ENCODE results near the gene JOSD2.
"Not testable (repeated sequence)": the region's sequence is repeated elsewhere in the genome, so short reads cannot be mapped to it uniquely, and the experiment has no call there.

Gene JOSD2

GRCh38 chr19:50546527-50547221, 35.7 kb upstream of the JOSD2 start:
- no peak for ATAC-seq
- no peak for DNase-seq

GRCh38 chr19:50542943-50543342, 32.0 kb upstream of the JOSD2 start:
- DNase-seq, result no peak
- no peak for ATAC-seq

GRCh38 chr19:50537769-50538230, 26.8 kb upstream of the JOSD2 start:
- DNase-seq, result peak; percentile 84
- ATAC-seq, result peak; percentile 66

GRCh38 chr19:50537306-50537685, 26.3 kb upstream of the JOSD2 start:
- DNase-seq (no peak), ATAC-seq (no peak)

- no peak for DNase-seq
- ATAC-seq, result no peak
Observed at GRCh38 chr19:50536662-50537305, 25.8 kb upstream of the JOSD2 start.

- ATAC-seq (no peak), DNase-seq (no peak)
Observed at GRCh38 chr19:50535672-50536187, 24.7 kb upstream of the JOSD2 start.

- ATAC-seq, result peak; percentile 16
- DNase-seq, result no peak
Observed at GRCh38 chr19:50534478-50534877, 23.5 kb upstream of the JOSD2 start.

GRCh38 chr19:50532952-50533351, 22.0 kb upstream of the JOSD2 start:
- ATAC-seq (no peak), DNase-seq (no peak)

- DNase-seq (no peak), ATAC-seq (no peak)
Observed at GRCh38 chr19:50531171-50531612, 20.2 kb upstream of the JOSD2 start.

- not testable (repeated sequence) for DNase-seq, ATAC-seq
Observed at GRCh38 chr19:50528052-50528451, 17.1 kb upstream of the JOSD2 start.

- ATAC-seq (no peak), DNase-seq (no peak)
Observed at GRCh38 chr19:50522881-50523280, 11.9 kb upstream of the JOSD2 start.

GRCh38 chr19:50520822-50521465, 10.0 kb upstream of the JOSD2 start:
- no peak for DNase-seq
- no peak for ATAC-seq

- DNase-seq, result no peak
- ATAC-seq, result no peak
Observed at GRCh38 chr19:50519006-50519575, 8.1 kb upstream of the JOSD2 start.

- ATAC-seq (no peak), DNase-seq (no peak)
Observed at GRCh38 chr19:50518091-50519005, 7.4 kb upstream of the JOSD2 start.

GRCh38 chr19:50517704-50518075, 6.7 kb upstream of the JOSD2 start:
- DNase-seq, result no peak

GRCh38 chr19:50516964-50517703, 6.1 kb upstream of the JOSD2 start:
- DNase-seq (no peak), ATAC-seq (no peak)

More at GRCh38 chr19:50517704-50518075, 6.7 kb upstream of the JOSD2 start:
- ATAC-seq, result no peak

GRCh38 chr19:50516456-50516855, 5.5 kb upstream of the JOSD2 start:
- no peak for ATAC-seq
- DNase-seq, result no peak

GRCh38 chr19:50515168-50515561, 4.2 kb upstream of the JOSD2 start:
- DNase-seq, result no peak
- ATAC-seq, result no peak

- no peak for DNase-seq
- no peak for ATAC-seq
Observed at GRCh38 chr19:50514346-50515167, 3.6 kb upstream of the JOSD2 start.

- ATAC-seq (no peak), DNase-seq (no peak)
Observed at GRCh38 chr19:50513746-50514345, 2.9 kb upstream of the JOSD2 start, which contains the start of gene ASPDH. Gene ASPDH (minus strand): TSS chr19:50513913. CDS start chr19:50513823, 90 bp downstream.
